GM23338 (cell line): ENCODE results near the gene PHF23. TPM values are rescaled to one million over a fixed set of nuclear protein-coding genes. Genes with fewer than 3 reads are reported as not detected.

Experiments used
- ATAC-seq: fragments of 200-7000 bp; cut with Tn5 transposase; 3 replicates; pipeline ENCODE4 v1.9.1; 2020
- DNase-seq: peaks from one replicate; pipeline ENCODE4 v3.0.0-alpha.2; 2015; ENCODE audit warnings: low spot score
- H2AFZ ChIP-seq: fragments of 200-600 bp; sonication (generic); 2 replicates; pipeline ENCODE4 v1.8.0; 2016; ENCODE audit warnings: antibody characterized with exemption, mild to moderate bottlenecking, moderate library complexity
- H3F3A ChIP-seq: fragments of 200-600 bp; sonication (generic); replicated peaks from 2 replicates; pipeline ENCODE4 v1.8.0; 2017; ENCODE audit warnings: antibody characterized with exemption, mixed run types, low read depth
- H3K27ac ChIP-seq: fragments of 200-600 bp; sonication (generic); 2 replicates; pipeline ENCODE4 v1.6.1; 2016; ENCODE audit warnings: low read depth
- H3K27me3 ChIP-seq: fragments of 200-600 bp; sonication (generic); 2 replicates; pipeline ENCODE4 v1.8.0; 2016; ENCODE audit warnings: mild to moderate bottlenecking, mixed run types, moderate library complexity; ENCODE audit not compliant: insufficient read depth
- H3K36me3 ChIP-seq: fragments of 200-600 bp; sonication (generic); 2 replicates; pipeline ENCODE4 v1.8.0; 2016; ENCODE audit warnings: mild to moderate bottlenecking; ENCODE audit not compliant: insufficient read depth
- H3K4me1 ChIP-seq: fragments of 200-600 bp; sonication (generic); 2 replicates; pipeline ENCODE4 v1.8.0; 2016; ENCODE audit warnings: mild to moderate bottlenecking, moderate library complexity; ENCODE audit not compliant: insufficient read depth
- H3K4me2 ChIP-seq: fragments of 200-600 bp; sonication (generic); 2 replicates; pipeline ENCODE4 v1.7.1; 2017; ENCODE audit warnings: mixed run types
- H3K4me3 ChIP-seq: fragments of 200-600 bp; sonication (generic); 2 replicates; pipeline ENCODE4 v1.6.1; 2016; ENCODE audit warnings: mixed run types
- H3K79me2 ChIP-seq: fragments of 200-600 bp; sonication (generic); replicated peaks from 2 replicates; pipeline ENCODE4 v1.8.0; 2017; ENCODE audit warnings: mild to moderate bottlenecking; ENCODE audit not compliant: insufficient read depth
- H3K9me2 ChIP-seq: fragments of 200-600 bp; sonication (generic); 2 replicates; pipeline ENCODE4 v1.8.0; 2017; ENCODE audit not compliant: insufficient read depth
- H4K20me1 ChIP-seq: fragments of 200-600 bp; sonication (generic); replicated peaks from 2 replicates; pipeline ENCODE4 v1.8.0; 2017; ENCODE audit warnings: mild to moderate bottlenecking; ENCODE audit not compliant: insufficient read depth
- H3K27ac Mint-ChIP-seq: 2 replicates; pipeline ENCODE4 v1.8.0; 2020; ENCODE audit warnings: inconsistent platforms, mild to moderate bottlenecking, moderate library complexity, mixed read lengths
- H3K27me3 Mint-ChIP-seq: 3 replicates; pipeline ENCODE4 v1.8.0; 2022; ENCODE audit warnings: low read depth, mild to moderate bottlenecking, moderate library complexity, mixed read lengths, inconsistent platforms; ENCODE audit not compliant: insufficient read depth, poor library complexity
- H3K36me3 Mint-ChIP-seq: 3 replicates; pipeline ENCODE4 v1.8.0; 2021; ENCODE audit warnings: low read depth, mild to moderate bottlenecking, inconsistent platforms, moderate library complexity, mixed read lengths
- H3K4me1 Mint-ChIP-seq: 3 replicates; pipeline ENCODE4 v1.8.0; 2020; ENCODE audit warnings: mild to moderate bottlenecking, inconsistent platforms, mixed read lengths
- H3K4me3 Mint-ChIP-seq: 3 replicates; pipeline ENCODE4 v1.8.0; 2021; ENCODE audit warnings: moderate library complexity, mild to moderate bottlenecking, inconsistent platforms, mixed read lengths
- H3K9me3 Mint-ChIP-seq: 3 replicates; pipeline ENCODE4 v1.8.0; 2020; ENCODE audit warnings: moderate library complexity, mild to moderate bottlenecking, inconsistent platforms, mixed read lengths
- CREB1 ChIP-seq: fragments of 250-450 bp; sonication (Bioruptor Pico); IDR thresholded peaks from 2 replicates; pipeline ENCODE4 v1.5.0; 2020; ENCODE audit warnings: low read depth, mild to moderate bottlenecking, moderate library complexity
- CTCF ChIP-seq, 2 experiments: fragments of 200-600 bp in 1 of 2; sonication (generic) in 1 of 2; conservative IDR thresholded peaks; 2 replicates each; pipeline versions ENCODE4 v1.5.1 to v1.6.1; 2016 to 2017; ENCODE audit warnings: antibody characterized with exemption in 2 of 2, low read depth in 2 of 2, mild to moderate bottlenecking in 2 of 2, moderate library complexity in 1 of 2
- ETS1 ChIP-seq: IDR thresholded peaks from 2 replicates; pipeline ENCODE4 v1.6.1; 2016; ENCODE audit warnings: antibody characterized with exemption
- EZH2 ChIP-seq: fragments of 200-600 bp; sonication (generic); IDR thresholded peaks from one replicate; pipeline ENCODE4 v1.8.0; 2017; ENCODE audit warnings: antibody characterized with exemption, mild to moderate bottlenecking, low read depth; ENCODE audit not compliant: unreplicated experiment
- EZH2phosphoT487 ChIP-seq: fragments of 200-600 bp; sonication (generic); IDR thresholded peaks from one replicate; pipeline ENCODE4 v1.8.1; 2018; ENCODE audit warnings: antibody characterized with exemption; ENCODE audit not compliant: unreplicated experiment
- JUNB ChIP-seq: IDR thresholded peaks from one replicate; pipeline ENCODE4 v1.6.1; 2016; ENCODE audit warnings: antibody characterized with exemption; ENCODE audit not compliant: unreplicated experiment
- NANOG ChIP-seq: IDR thresholded peaks from 2 replicates; pipeline ENCODE4 v1.6.1; 2016; ENCODE audit warnings: antibody characterized with exemption, borderline replicate concordance
- POLR2AphosphoS5 ChIP-seq: IDR thresholded peaks from 2 replicates; pipeline ENCODE4 v1.6.1; 2016; ENCODE audit warnings: antibody characterized with exemption, low read depth
- REST ChIP-seq: IDR thresholded peaks from one replicate; pipeline ENCODE4 v1.6.1; 2018; ENCODE audit warnings: antibody characterized with exemption; ENCODE audit not compliant: unreplicated experiment
- STAT1 ChIP-seq: IDR thresholded peaks from one replicate; pipeline ENCODE4 v1.6.1; 2016; ENCODE audit warnings: antibody characterized with exemption; ENCODE audit not compliant: unreplicated experiment
- ZNF114 ChIP-seq: fragments of 250-450 bp; sonication (Bioruptor Pico); IDR thresholded peaks from 2 replicates; pipeline ENCODE4 v1.5.0; 2020; ENCODE audit warnings: mild to moderate bottlenecking, moderate library complexity
- ZNF462 ChIP-seq: fragments of 250-450 bp; sonication (Bioruptor Pico); IDR thresholded peaks from 2 replicates; pipeline ENCODE4 v1.5.0; 2020; ENCODE audit warnings: mild to moderate bottlenecking, moderate library complexity
- polyA plus RNA-seq: library from polyadenylated mRNA; unstranded; fragments of >200 nt; fragmentation: Nextera tagmentation; extraction: Ambion mirVana; gene quantifications from 2 replicates; pipeline ENCODE4 v1.2.1, GENCODE V29; 2016
- total RNA-seq: library from RNA; depleted of rRNA; stranded (reverse); fragments of >200 nt; shearing (Covaris generic); gene quantifications from 2 replicates; pipeline ENCODE4 v1.2.3, GENCODE V29; 2014

PHF23 gene
- total and polyA plus RNA-seq, 2 experiments from 2014 or later, result 35.4 to 51.0 TPM

- TF ChIP-seq REST (no peak), NANOG (no peak), POLR2AphosphoS5 (no peak), ETS1 (no peak), ZNF114 (CRISPR knock-in tag) (no peak), ZNF462 (CRISPR knock-in tag) (no peak), CREB1 (CRISPR knock-in tag) (no peak), STAT1 (no peak), EZH2 (no peak), CTCF (conservative IDR thresholded peaks at IDR 0.05; ENCODE audit: low read depth in 2 of 2) (no peak), JUNB (no peak), EZH2phosphoT487 (no peak)
Measured at GRCh38 chr17:7208754-7209460, 30.4 kb downstream of the PHF23 start.

More at GRCh38 chr17:7208754-7209460, 30.4 kb downstream of the PHF23 start:
- H3F3A ChIP-seq, result peaks cover 22% of the 10 kb centered on the region
- Mint-ChIP-seq H3K27me3 (peaks cover 21% of the 10 kb centered on the region), H3K27ac (peak overlapping the region; percentile 57), H3K9me3 (no peaks in the 10 kb centered on the region; the same call in 2 of the 3 replicates), H3K4me3 (peak overlapping the region; percentile 69), H3K4me1 (peaks cover 69% of the 10 kb centered on the region), H3K36me3 (peaks cover 8% of the 10 kb centered on the region)
- no peaks in the 10 kb centered on the region for H3K27me3 ChIP-seq
- H4K20me1 ChIP-seq, result peaks cover 10% of the 10 kb centered on the region
- no peak for ATAC-seq
- peak overlapping the region; percentile 80 for H3K4me2 ChIP-seq
- H3K4me3 ChIP-seq, result peak overlapping the region; percentile 67
- peaks cover 46% of the 10 kb centered on the region for H3K4me1 ChIP-seq
- no peak overlapping the region for H3K27ac ChIP-seq
- DNase-seq, result no peak
- no peaks in the 10 kb centered on the region for H3K9me2 ChIP-seq
- H3K79me2 ChIP-seq, result peaks cover 57% of the 10 kb centered on the region
- no peak overlapping the region for H2AFZ ChIP-seq
- no peaks in the 10 kb centered on the region for H3K36me3 ChIP-seq
